Endothelial cell of umbilical vein (primary cell): ENCODE results near the gene MDM1. TPM values are rescaled to one million over a fixed set of nuclear protein-coding genes. Genes with fewer than 3 reads are reported as not detected.

ENCODE experiments used
- BruUV-seq: library from RNA; stranded (reverse); fragments of 400-500 nt; replicated peaks from 2 replicates; lab custom pipeline; 2021; lab: Mats Ljungman, UMichigan
- CTCF ChIA-PET: fragments of 300-600, 350-600 bp; sonication (Branson Sonifier 250); formaldehyde crosslinking; loops from one replicate; lab custom pipeline; 2021; ENCODE audit warnings: antibody characterized with exemption, inconsistent platforms; lab: Charles Lee
- POLR2A ChIA-PET: fragments of 300-600, 350-600 bp; sonication (Branson Sonifier 250); formaldehyde crosslinking; loops from one replicate; lab custom pipeline; 2021; ENCODE audit warnings: antibody characterized with exemption, inconsistent platforms; lab: Charles Lee
- DNase-seq: peaks from one replicate; pipeline ENCODE4 v3.0.0-alpha.2; 2011; ENCODE audit warnings: low read depth, low spot score
- FAIRE-seq: peaks from 2 replicates; lab custom pipeline; 2011; peaks lifted over from hg19 to GRCh38; lab: Jason Lieb, UNC
- H2AFZ ChIP-seq: 2 replicates; pipeline ENCODE4 v1.6.0; 2012; ENCODE audit warnings: low read depth, low read length, control low read depth, inconsistent platforms
- H3K27ac ChIP-seq: 2 replicates; pipeline ENCODE4 v1.5.1; 2011; ENCODE audit warnings: low read depth, mild to moderate bottlenecking, control low read depth, low read length, moderate library complexity; ENCODE audit not compliant: insufficient read depth
- H3K27me3 ChIP-seq, 2 experiments: 2 replicates each; pipeline versions ENCODE4 v1.6.0 to v1.6.1; 2011; ENCODE audit warnings: low read length in 2 of 2, mixed read lengths in 1 of 2; ENCODE audit not compliant: control insufficient read depth in 2 of 2, insufficient read depth in 2 of 2
- H3K36me3 ChIP-seq, 2 experiments: 2 replicates in 1 of 2; 3 replicates in 1 of 2; pipeline ENCODE4 v1.5.1; 2011; ENCODE audit warnings: low read length in 2 of 2, mild to moderate bottlenecking in 1 of 2, moderate library complexity in 1 of 2; ENCODE audit not compliant: control insufficient read depth in 2 of 2, insufficient read depth in 2 of 2; ENCODE audit errors: extremely low read depth in 1 of 2
- H3K4me1 ChIP-seq: 3 replicates; pipeline ENCODE4 v1.5.1; 2011; ENCODE audit warnings: mild to moderate bottlenecking, low read length; ENCODE audit not compliant: control insufficient read depth, insufficient read depth; ENCODE audit errors: extremely low read depth
- H3K4me2 ChIP-seq: 2 replicates; pipeline ENCODE4 v1.6.1; 2011; ENCODE audit warnings: low read length, control low read depth, mixed read lengths; ENCODE audit not compliant: insufficient read depth
- H3K4me3 ChIP-seq, 3 experiments: fragments of 200-600 bp in 1 of 3; sonication (generic), shearing (Covaris generic) in 1 of 3; replicated peaks in 1 of 3; 2 replicates each; pipeline ENCODE4 v1.5.1; 2011 to 2016; ENCODE audit warnings: control low read depth in 3 of 3, low read length in 3 of 3, mild to moderate bottlenecking in 2 of 3, inconsistent platforms in 1 of 3, low read depth in 1 of 3, moderate library complexity in 1 of 3; ENCODE audit not compliant: insufficient read depth in 1 of 3
- H3K79me2 ChIP-seq: 2 replicates; pipeline ENCODE4 v1.6.0; 2012; ENCODE audit warnings: low read length, inconsistent platforms; ENCODE audit not compliant: control insufficient read depth, insufficient read depth
- H3K9ac ChIP-seq: replicated peaks from 2 replicates; pipeline ENCODE3; 2011; ENCODE audit warnings: low read length, control low read depth; ENCODE audit not compliant: insufficient read depth; ENCODE audit errors: extremely low read depth
- H3K9me1 ChIP-seq: replicated peaks from 3 replicates; pipeline ENCODE4 v1.6.0; 2011; ENCODE audit warnings: mild to moderate bottlenecking, low read length; ENCODE audit not compliant: control insufficient read depth, insufficient read depth; ENCODE audit errors: extremely low read depth
- H3K9me3 ChIP-seq: replicated peaks from 2 replicates; pipeline ENCODE4 v1.5.1; 2012; ENCODE audit warnings: low read length, inconsistent platforms; ENCODE audit not compliant: control insufficient read depth, insufficient read depth
- H4K20me1 ChIP-seq: replicated peaks from 2 replicates; pipeline ENCODE3; 2011; ENCODE audit warnings: mild to moderate bottlenecking, low read length; ENCODE audit not compliant: control insufficient read depth, insufficient read depth; ENCODE audit errors: extremely low read depth
- CTCF ChIP-seq, 2 donors: IDR thresholded peaks; 1 replicate in 1 of 2; 2 replicates in 1 of 2; pipeline ENCODE4 v1.5.1; 2011; ENCODE audit warnings: low read length in 2 of 2, mild to moderate bottlenecking in 2 of 2, moderate library complexity in 2 of 2, control low read depth in 1 of 2, inconsistent platforms in 1 of 2, low read depth in 1 of 2; ENCODE audit not compliant: insufficient read depth in 1 of 2; ENCODE audit errors: extremely low read depth in 1 of 2
- EZH2 ChIP-seq: IDR thresholded peaks from 2 replicates; pipeline ENCODE4 v1.6.1; 2012; ENCODE audit warnings: borderline replicate concordance, low read depth, mild to moderate bottlenecking, moderate library complexity, low read length, inconsistent platforms; ENCODE audit not compliant: severe bottlenecking
- FOS ChIP-seq: IDR thresholded peaks from 2 replicates; pipeline ENCODE4 v1.6.1; 2011; ENCODE audit warnings: mild to moderate bottlenecking, low read length, moderate library complexity, borderline replicate concordance; ENCODE audit not compliant: insufficient read depth
- GATA2 ChIP-seq: IDR thresholded peaks from 2 replicates; pipeline ENCODE4 v1.7.0; 2011; ENCODE audit warnings: low read depth, mild to moderate bottlenecking, moderate library complexity, mixed read lengths, low read length; ENCODE audit not compliant: insufficient read length, insufficient read depth
- JUN ChIP-seq: IDR thresholded peaks from 2 replicates; pipeline ENCODE4 v1.6.1; 2011; ENCODE audit warnings: borderline replicate concordance, low read depth; ENCODE audit not compliant: insufficient read length, insufficient read depth
- MAX ChIP-seq: IDR thresholded peaks from 2 replicates; pipeline ENCODE4 v1.6.1; 2011; ENCODE audit not compliant: insufficient read depth, insufficient read length
- MYC ChIP-seq: IDR thresholded peaks from one replicate; pipeline ENCODE4 v1.6.1; 2011; ENCODE audit warnings: mild to moderate bottlenecking, low read depth, low read length
- POLR2A ChIP-seq: IDR thresholded peaks from 2 replicates; pipeline ENCODE4 v1.6.1; 2012; ENCODE audit warnings: low read depth, mild to moderate bottlenecking, control low read depth, low read length
- POLR2AphosphoS5 ChIP-seq: IDR thresholded peaks from 2 replicates; pipeline ENCODE4 v1.6.1; 2012; ENCODE audit warnings: low read depth, mild to moderate bottlenecking, control low read depth, low read length, moderate library complexity; ENCODE audit not compliant: insufficient read depth
- dilution Hi-C: fragments of 300-500 bp; cut with MboI; formaldehyde crosslinking; loops from one replicate; pipeline ENCODE4 v1.15.0; 2019; ENCODE audit warnings: low sequenced_read_pairs; ENCODE audit not compliant: extremely low pct_ligation_motif_present
- intact Hi-C: fragments of 100-400 bp; cut with micrococcal nuclease; formaldehyde crosslinking; loops from one replicate; pipeline ENCODE4 v1.10.0; 2022
- polyA plus RNA-seq, 4 experiments: library from polyadenylated mRNA; depleted of rRNA in 3 of 4; stranded (reverse) in 3 of 4; unstranded in 1 of 4; fragments of >200 nt; gene quantifications; 2 replicates each; pipeline versions ENCODE4 v1.2.1 to v1.2.3, GENCODE V29; 2011 to 2012; ENCODE audit warnings: missing spikeins in 1 of 4
- total RNA-seq: library from RNA; stranded (reverse); gene quantifications from 2 replicates; pipeline ENCODE4 v1.2.3, GENCODE V29; 2021

The MDM1 gene
- total and polyA plus RNA-seq, 2 donors (not counting 3 experiments of a cell fraction or from before 2014, with no cell fraction given) = 4.3 to 12.5 TPM

- Histone ChIP-seq H3K27me3 (peaks cover 6 to 7% of the 10 kb centered on the region in 2 experiments), H4K20me1 (no peaks in the 10 kb centered on the region), H2AFZ (no peak overlapping the region), H3K27ac (no peak overlapping the region), H3K36me3 (no peaks in the 10 kb centered on the region), H3K9ac (no peak overlapping the region), H3K4me3 (no peak overlapping the region), H3K9me1 (no peaks in the 10 kb centered on the region), H3K4me1 (no peaks in the 10 kb centered on the region), H3K79me2 (no peaks in the 10 kb centered on the region), H3K9me3 (no peaks in the 10 kb centered on the region), H3K4me2 (no peak overlapping the region)
- POLR2A ChIA-PET = no interaction called here
- CTCF ChIA-PET = no interaction called here
- dilution Hi-C loops (no loop called here), intact Hi-C loops (no loop called here)
- no peak for DNase-seq
- no peak for FAIRE-seq
- TF ChIP-seq POLR2A (no peak), GATA2 (no peak), CTCF (IDR thresholded peaks at IDR 0.05; ENCODE audit: extremely low read depth in 1 of 2, insufficient read depth in 1 of 2, low read depth in 1 of 2, low read length in 2 of 2) (no peak), POLR2AphosphoS5 (no peak), JUN (no peak), FOS (no peak), MAX (no peak), EZH2 (no peak), MYC (no peak)
- BruUV-seq = no TSS peak
Observed at GRCh38 chr12:68270358-68270757, 61.8 kb downstream of the MDM1 start.
